HCT116 (cell line): ENCODE data around the gene GRIPAP1.

Experiments used
- CEBPB ChIP-seq: IDR thresholded peaks from 2 replicates; pipeline ENCODE4 v1.6.1; 2012; ENCODE audit warnings: low read depth
- EGR1 ChIP-seq: IDR thresholded peaks from 2 replicates; pipeline ENCODE4 v1.6.1; 2012; ENCODE audit warnings: low read depth
- EZH2 ChIP-seq: fragments of 200-600 bp; sonication (generic); IDR thresholded peaks from 2 replicates; pipeline ENCODE4 v1.6.1; 2017; ENCODE audit warnings: antibody characterized with exemption, mixed run types
- POLR2A ChIP-seq: IDR thresholded peaks from 2 replicates; pipeline ENCODE4 v1.7.0; 2011; ENCODE audit warnings: borderline replicate concordance; ENCODE audit not compliant: insufficient read depth, insufficient read length; ENCODE audit errors: extremely low read depth
- POLR2AphosphoS5 ChIP-seq: IDR thresholded peaks from 2 replicates; pipeline ENCODE4 v1.6.1; 2011; ENCODE audit warnings: mild to moderate bottlenecking, low read depth, low read length, moderate library complexity
- RAD21 ChIP-seq: IDR thresholded peaks from 2 replicates; pipeline ENCODE4 v1.6.1; 2012; ENCODE audit warnings: low read depth, mild to moderate bottlenecking
- TCF7L2 ChIP-seq: IDR thresholded peaks from 2 replicates; pipeline ENCODE4 v1.7.0; 2011; ENCODE audit warnings: borderline replicate concordance, inconsistent platforms; ENCODE audit not compliant: insufficient read depth, insufficient read length; ENCODE audit errors: extremely low read depth
- ZFX ChIP-seq: fragments of 450-650 bp; IDR thresholded peaks from 2 replicates; pipeline ENCODE4 v1.6.1; 2017
- TF ChIP-seq, protein P1 (sequence below), 3 experiments: fragments of 200-600 bp in 1 of 3; sonication (generic) in 1 of 3; IDR thresholded peaks in 2 of 3; conservative IDR thresholded peaks in 1 of 3; 2 replicates each; pipeline ENCODE4 v1.5.1; 2012 to 2017; ENCODE audit warnings: low read depth in 2 of 3, low read length in 2 of 3, antibody characterized with exemption in 1 of 3, borderline replicate concordance in 1 of 3, control low read depth in 1 of 3, mild to moderate bottlenecking in 1 of 3, mixed read lengths in 1 of 3, mixed run types in 1 of 3, moderate library complexity in 1 of 3; ENCODE audit not compliant: insufficient read depth in 1 of 3
- TF ChIP-seq, protein P2 (sequence below): IDR thresholded peaks from 2 replicates; pipeline ENCODE4 v1.6.1; 2012
- TF ChIP-seq, protein P3 (sequence below): IDR thresholded peaks from 2 replicates; pipeline ENCODE4 v1.6.1; 2012; ENCODE audit warnings: low read depth
- TF ChIP-seq, protein P4 (sequence below): IDR thresholded peaks from 2 replicates; pipeline ENCODE4 v1.6.1; 2012

DNA sequence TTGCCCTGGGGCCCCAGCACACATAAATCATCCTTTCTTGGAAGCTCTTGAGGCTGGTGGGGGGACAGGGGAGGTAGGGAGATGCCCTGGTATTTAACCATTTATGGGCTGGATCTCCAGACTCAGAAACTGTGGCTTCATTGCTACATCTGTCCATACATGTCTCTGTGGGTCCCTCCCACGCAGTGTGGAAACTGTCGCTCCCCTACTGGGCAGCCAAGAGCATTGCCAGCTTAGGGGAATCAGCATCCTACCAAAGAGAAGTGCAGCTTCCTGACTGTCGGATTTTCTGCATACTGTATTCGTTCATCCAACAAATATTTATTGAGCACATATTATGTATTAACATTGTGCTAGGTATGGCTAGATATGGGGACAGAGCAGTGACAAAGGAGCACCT lies 3.7 kb downstream of the GRIPAP1 start:
- TF ChIP-seq EZH2, result no peak
- TF ChIP-seq, protein P1, sequence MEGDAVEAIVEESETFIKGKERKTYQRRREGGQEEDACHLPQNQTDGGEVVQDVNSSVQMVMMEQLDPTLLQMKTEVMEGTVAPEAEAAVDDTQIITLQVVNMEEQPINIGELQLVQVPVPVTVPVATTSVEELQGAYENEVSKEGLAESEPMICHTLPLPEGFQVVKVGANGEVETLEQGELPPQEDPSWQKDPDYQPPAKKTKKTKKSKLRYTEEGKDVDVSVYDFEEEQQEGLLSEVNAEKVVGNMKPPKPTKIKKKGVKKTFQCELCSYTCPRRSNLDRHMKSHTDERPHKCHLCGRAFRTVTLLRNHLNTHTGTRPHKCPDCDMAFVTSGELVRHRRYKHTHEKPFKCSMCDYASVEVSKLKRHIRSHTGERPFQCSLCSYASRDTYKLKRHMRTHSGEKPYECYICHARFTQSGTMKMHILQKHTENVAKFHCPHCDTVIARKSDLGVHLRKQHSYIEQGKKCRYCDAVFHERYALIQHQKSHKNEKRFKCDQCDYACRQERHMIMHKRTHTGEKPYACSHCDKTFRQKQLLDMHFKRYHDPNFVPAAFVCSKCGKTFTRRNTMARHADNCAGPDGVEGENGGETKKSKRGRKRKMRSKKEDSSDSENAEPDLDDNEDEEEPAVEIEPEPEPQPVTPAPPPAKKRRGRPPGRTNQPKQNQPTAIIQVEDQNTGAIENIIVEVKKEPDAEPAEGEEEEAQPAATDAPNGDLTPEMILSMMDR (IDR thresholded peaks at IDR 0.05 in 2 of 3, conservative IDR thresholded peaks at IDR 0.05 in 1 of 3; ENCODE audit: borderline replicate concordance in 1 of 3, insufficient read depth in 1 of 3, low read depth in 2 of 3, low read length in 2 of 3), result no peak
- TF ChIP-seq POLR2AphosphoS5, result no peak
- TF ChIP-seq, protein P2, sequence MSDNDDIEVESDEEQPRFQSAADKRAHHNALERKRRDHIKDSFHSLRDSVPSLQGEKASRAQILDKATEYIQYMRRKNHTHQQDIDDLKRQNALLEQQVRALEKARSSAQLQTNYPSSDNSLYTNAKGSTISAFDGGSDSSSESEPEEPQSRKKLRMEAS, result no peak
- TF ChIP-seq, protein P3, sequence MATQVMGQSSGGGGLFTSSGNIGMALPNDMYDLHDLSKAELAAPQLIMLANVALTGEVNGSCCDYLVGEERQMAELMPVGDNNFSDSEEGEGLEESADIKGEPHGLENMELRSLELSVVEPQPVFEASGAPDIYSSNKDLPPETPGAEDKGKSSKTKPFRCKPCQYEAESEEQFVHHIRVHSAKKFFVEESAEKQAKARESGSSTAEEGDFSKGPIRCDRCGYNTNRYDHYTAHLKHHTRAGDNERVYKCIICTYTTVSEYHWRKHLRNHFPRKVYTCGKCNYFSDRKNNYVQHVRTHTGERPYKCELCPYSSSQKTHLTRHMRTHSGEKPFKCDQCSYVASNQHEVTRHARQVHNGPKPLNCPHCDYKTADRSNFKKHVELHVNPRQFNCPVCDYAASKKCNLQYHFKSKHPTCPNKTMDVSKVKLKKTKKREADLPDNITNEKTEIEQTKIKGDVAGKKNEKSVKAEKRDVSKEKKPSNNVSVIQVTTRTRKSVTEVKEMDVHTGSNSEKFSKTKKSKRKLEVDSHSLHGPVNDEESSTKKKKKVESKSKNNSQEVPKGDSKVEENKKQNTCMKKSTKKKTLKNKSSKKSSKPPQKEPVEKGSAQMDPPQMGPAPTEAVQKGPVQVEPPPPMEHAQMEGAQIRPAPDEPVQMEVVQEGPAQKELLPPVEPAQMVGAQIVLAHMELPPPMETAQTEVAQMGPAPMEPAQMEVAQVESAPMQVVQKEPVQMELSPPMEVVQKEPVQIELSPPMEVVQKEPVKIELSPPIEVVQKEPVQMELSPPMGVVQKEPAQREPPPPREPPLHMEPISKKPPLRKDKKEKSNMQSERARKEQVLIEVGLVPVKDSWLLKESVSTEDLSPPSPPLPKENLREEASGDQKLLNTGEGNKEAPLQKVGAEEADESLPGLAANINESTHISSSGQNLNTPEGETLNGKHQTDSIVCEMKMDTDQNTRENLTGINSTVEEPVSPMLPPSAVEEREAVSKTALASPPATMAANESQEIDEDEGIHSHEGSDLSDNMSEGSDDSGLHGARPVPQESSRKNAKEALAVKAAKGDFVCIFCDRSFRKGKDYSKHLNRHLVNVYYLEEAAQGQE, result no peak
- TF ChIP-seq, protein P4, sequence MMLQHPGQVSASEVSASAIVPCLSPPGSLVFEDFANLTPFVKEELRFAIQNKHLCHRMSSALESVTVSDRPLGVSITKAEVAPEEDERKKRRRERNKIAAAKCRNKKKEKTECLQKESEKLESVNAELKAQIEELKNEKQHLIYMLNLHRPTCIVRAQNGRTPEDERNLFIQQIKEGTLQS, result no peak
- TF ChIP-seq EGR1, result no peak
- no peak for TF ChIP-seq ZFX
- no peak for TF ChIP-seq POLR2A
- TF ChIP-seq CEBPB, result no peak
- no peak for TF ChIP-seq RAD21
- TF ChIP-seq TCF7L2, result no peak
